Natural killer cell (primary cell): ENCODE data around the gene CACNA1C. TPM values are rescaled to one million over a fixed set of nuclear protein-coding genes. Genes with fewer than 3 reads are reported as not detected.
"Not testable (repeated sequence)": the region's sequence is repeated elsewhere in the genome, so short reads cannot be mapped to it uniquely, and the experiment has no call there.

Experiments
- ATAC-seq, 3 donors: fragments of 150-1000 bp in 2 of 3; fragments of 200-7000 bp in 1 of 3; cut with Tn5 transposase; 1 replicate in 1 of 3; 2 replicates in 2 of 3; pipeline ENCODE4 v1.10.0; 2021; ENCODE audit warnings: mild to moderate bottlenecking in 2 of 3, moderate library complexity in 2 of 3
- DNase-seq, 2 donors: peaks; one replicate each; pipeline versions ENCODE4 v3.0.0 to v3.0.0-alpha.2; 2013 to 2021; ENCODE audit warnings: mixed read lengths in 1 of 2
- H3K27ac ChIP-seq: one replicate; pipeline ENCODE4 v1.5.1; 2013; ENCODE audit warnings: mild to moderate bottlenecking, low read length
- H3K27me3 ChIP-seq: one replicate; pipeline ENCODE4 v1.6.1; 2013; ENCODE audit warnings: low read length; ENCODE audit not compliant: control insufficient read depth, insufficient read depth
- H3K36me3 ChIP-seq: one replicate; pipeline ENCODE4 v1.6.1; 2013; ENCODE audit warnings: low read length; ENCODE audit not compliant: control insufficient read depth, insufficient read depth
- H3K4me1 ChIP-seq: one replicate; pipeline ENCODE4 v1.6.1; 2013; ENCODE audit warnings: low read length; ENCODE audit not compliant: control insufficient read depth, insufficient read depth
- H3K4me3 ChIP-seq: one replicate; pipeline ENCODE4 v1.5.1; 2013; ENCODE audit warnings: low read length
- H3K9me3 ChIP-seq: one replicate; pipeline ENCODE4 v1.6.1; 2013; ENCODE audit warnings: low read length; ENCODE audit not compliant: control insufficient read depth, insufficient read depth
- H3K27ac Mint-ChIP-seq, 2 donors: one replicate each; pipeline ENCODE4 v1.8.0; 2022; ENCODE audit warnings: mild to moderate bottlenecking in 2 of 2, mixed read lengths in 2 of 2, moderate library complexity in 1 of 2
- H3K27me3 Mint-ChIP-seq, 2 donors: one replicate each; pipeline ENCODE4 v1.8.0; 2022; ENCODE audit warnings: low read depth in 2 of 2, mixed read lengths in 2 of 2
- H3K36me3 Mint-ChIP-seq: one replicate; pipeline ENCODE4 v1.8.0; 2022; ENCODE audit warnings: mixed read lengths
- H3K4me1 Mint-ChIP-seq, 2 donors: one replicate each; pipeline ENCODE4 v1.8.0; 2022; ENCODE audit warnings: mixed read lengths in 2 of 2
- H3K4me3 Mint-ChIP-seq: one replicate; pipeline ENCODE4 v1.8.0; 2022; ENCODE audit warnings: mild to moderate bottlenecking, moderate library complexity, mixed read lengths
- H3K9me3 Mint-ChIP-seq, 2 donors: one replicate each; pipeline ENCODE4 v1.8.0; 2022; ENCODE audit warnings: mixed read lengths in 2 of 2
- CTCF ChIP-seq: fragments of 200-600 bp; IDR thresholded peaks from one replicate; pipeline ENCODE4 v1.8.0; 2022; ENCODE audit warnings: antibody characterized with exemption
- WGBS: methylation state at CpG from one replicate; pipeline ENCODE4 v1.1.7; 2013; ENCODE audit warnings: missing lambda C conversion rate; ENCODE audit not compliant: insufficient coverage; 5-methylcytosine and 5-hydroxymethylcytosine counted together
- intact Hi-C: fragments of 100-400 bp; cut with micrococcal nuclease; formaldehyde crosslinking; loops from one replicate; pipeline ENCODE4 v1.14.2; 2022
- total RNA-seq, 4 donors: library from RNA; stranded (reverse); fragments of 120-200 nt in 1 of 4; gene quantifications; one replicate each; pipeline versions ENCODE4 v1.2.3 to v1.2.4, GENCODE V29; 2013 to 2022

Gene CACNA1C
- total RNA-seq, 3 donors from 2014 or later (not counting 1 experiment from before 2014, with no cell fraction given): 0.07 to 0.35 (median 0.08) TPM

DNA sequence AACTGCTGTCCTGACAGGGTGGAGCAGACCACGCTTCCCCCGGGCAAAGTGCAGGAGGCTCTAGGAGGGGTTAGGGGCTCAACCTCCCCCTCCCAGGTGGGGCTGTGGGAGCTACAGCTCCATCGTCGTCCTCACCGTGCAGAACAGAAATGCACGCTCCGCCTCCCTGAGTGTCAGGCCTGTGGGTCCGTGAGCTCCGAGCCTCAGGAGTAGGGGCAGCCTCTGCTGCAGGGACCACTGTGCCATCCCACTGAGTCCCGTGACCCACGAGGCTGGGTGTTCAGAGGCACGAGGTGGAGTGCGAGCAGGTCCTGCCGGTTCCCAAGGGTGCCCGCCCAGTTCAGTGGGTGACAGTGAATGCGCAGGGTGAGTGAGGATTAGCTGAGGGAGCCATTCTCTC lies 48.6 kb downstream of the CACNA1C start:
- intact Hi-C loops: no loop called here
- Histone ChIP-seq H3K27me3 (no peaks in the 10 kb centered on the region), H3K9me3 (no peaks in the 10 kb centered on the region), H3K4me1 (no peaks in the 10 kb centered on the region), H3K4me3 (no peak overlapping the region), H3K36me3 (no peaks in the 10 kb centered on the region), H3K27ac (no peak overlapping the region)
- Mint-ChIP-seq H3K4me3 (no peak overlapping the region), H3K27me3 (peaks cover 2 to 11% of the 10 kb centered on the region in 2 donors), H3K27ac (no peak overlapping the region), H3K36me3 (no peaks in the 10 kb centered on the region), H3K9me3 (no peaks in the 10 kb centered on the region), H3K4me1 (no peaks in the 10 kb centered on the region)
- TF ChIP-seq CTCF: no peak
- WGBS: 91% methylated on average over 16 of the region's 16 CpGs
- ATAC-seq: no peak
- DNase-seq: no peak

- no peak for TF ChIP-seq CTCF
- Mint-ChIP-seq H3K27me3 (peaks cover 2 to 11% of the 10 kb centered on the region in 2 donors), H3K27ac (no peak overlapping the region), H3K4me1 (no peaks in the 10 kb centered on the region), H3K36me3 (no peaks in the 10 kb centered on the region), H3K4me3 (no peak overlapping the region), H3K9me3 (no peaks in the 10 kb centered on the region)
- no peaks in the 10 kb centered on the region for H3K27me3 ChIP-seq
- H3K36me3 ChIP-seq: no peaks in the 10 kb centered on the region
- ATAC-seq (no peak), DNase-seq (no peak)
- WGBS: 55% methylated on average over 3 of the region's 3 CpGs
- H3K9me3 ChIP-seq: no peaks in the 10 kb centered on the region
- no peaks in the 10 kb centered on the region for H3K4me1 ChIP-seq
- intact Hi-C loops: no loop called here
- no peak overlapping the region for H3K27ac ChIP-seq
- H3K4me3 ChIP-seq: no peak overlapping the region
These were observed 49.0 kb downstream of the CACNA1C start for GRCh38 chr12:2101771-2102170.

- H3K27me3 ChIP-seq, H3K27me3 Mint-ChIP-seq, DNase-seq, H3K4me1 Mint-ChIP-seq, H3K4me3 Mint-ChIP-seq, H3K4me3 ChIP-seq, H3K36me3 ChIP-seq, H3K27ac Mint-ChIP-seq, H3K27ac ChIP-seq, H3K4me1 ChIP-seq, intact Hi-C loops, H3K9me3 ChIP-seq, H3K9me3 Mint-ChIP-seq, ATAC-seq, H3K36me3 Mint-ChIP-seq: not testable (repeated sequence)
- WGBS: 91% methylated on average over 5 of the region's 5 CpGs
These were observed 49.9 kb downstream of the CACNA1C start for GRCh38 chr12:2102736-2103135.

DNA sequence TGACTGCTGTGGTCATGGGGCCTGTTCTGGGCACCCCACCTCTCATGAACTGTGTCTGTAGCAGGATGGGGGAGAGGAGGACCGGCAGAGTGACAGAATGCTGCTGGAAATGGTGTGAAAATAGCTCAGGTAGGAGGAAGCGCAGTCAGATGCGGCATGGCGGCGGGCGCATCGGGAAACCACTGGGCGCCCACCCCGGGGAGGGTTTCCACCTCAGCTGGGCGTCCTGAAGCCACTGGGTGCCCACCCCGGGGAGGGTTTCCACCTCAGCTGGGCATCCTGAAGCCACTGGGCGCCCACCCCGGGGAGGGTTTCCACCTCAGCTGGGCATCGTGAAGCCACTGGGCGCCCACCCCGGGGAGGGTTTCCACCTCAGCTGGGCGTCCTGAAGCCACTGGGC lies 52.6 kb downstream of the CACNA1C start:
- H3K27ac Mint-ChIP-seq, H3K27ac ChIP-seq, H3K4me3 ChIP-seq, H3K36me3 Mint-ChIP-seq, H3K4me1 Mint-ChIP-seq, H3K4me1 ChIP-seq, ATAC-seq, H3K36me3 ChIP-seq, H3K9me3 ChIP-seq, intact Hi-C loops, H3K9me3 Mint-ChIP-seq, H3K27me3 Mint-ChIP-seq, H3K4me3 Mint-ChIP-seq, H3K27me3 ChIP-seq, DNase-seq: not testable (repeated sequence)
- 97% methylated on average over 13 of the region's 17 CpGs for WGBS

- H3K9me3 Mint-ChIP-seq: no peaks in the 10 kb centered on the region
- no peak for TF ChIP-seq CTCF
These were observed 55.4 kb downstream of the CACNA1C start for GRCh38 chr12:2108166-2108565.

More at GRCh38 chr12:2108166-2108565, 55.4 kb downstream of the CACNA1C start:
- no peak overlapping the region for H3K4me3 ChIP-seq
- Mint-ChIP-seq H3K36me3 (no peaks in the 10 kb centered on the region), H3K27ac (no peak overlapping the region), H3K27me3 (no peaks in the 10 kb centered on the region), H3K4me3 (no peak overlapping the region), H3K4me1 (no peaks in the 10 kb centered on the region)
- H3K27ac ChIP-seq: no peak overlapping the region
- H3K4me1 ChIP-seq: no peaks in the 10 kb centered on the region
- H3K36me3 ChIP-seq: no peaks in the 10 kb centered on the region
- 94% methylated on average over 8 of the region's 8 CpGs for WGBS
- intact Hi-C loops: no loop called here
- no peak for DNase-seq
- ATAC-seq: no peak
- no peaks in the 10 kb centered on the region for H3K9me3 ChIP-seq
- H3K27me3 ChIP-seq: no peaks in the 10 kb centered on the region
